ENCODE results near the gene TVP23C. TPM values are rescaled to one million over a fixed set of nuclear protein-coding genes. Genes with fewer than 3 reads are reported as not detected.
"Not testable (repeated sequence)": the region's sequence is repeated elsewhere in the genome, so short reads cannot be mapped to it uniquely, and the experiment has no call there.

TVP23C gene
- total and polyA plus RNA-seq, 7 experiments from 2014 or later: 4.6 to 25.6 (median 13.1) TPM

DNA sequence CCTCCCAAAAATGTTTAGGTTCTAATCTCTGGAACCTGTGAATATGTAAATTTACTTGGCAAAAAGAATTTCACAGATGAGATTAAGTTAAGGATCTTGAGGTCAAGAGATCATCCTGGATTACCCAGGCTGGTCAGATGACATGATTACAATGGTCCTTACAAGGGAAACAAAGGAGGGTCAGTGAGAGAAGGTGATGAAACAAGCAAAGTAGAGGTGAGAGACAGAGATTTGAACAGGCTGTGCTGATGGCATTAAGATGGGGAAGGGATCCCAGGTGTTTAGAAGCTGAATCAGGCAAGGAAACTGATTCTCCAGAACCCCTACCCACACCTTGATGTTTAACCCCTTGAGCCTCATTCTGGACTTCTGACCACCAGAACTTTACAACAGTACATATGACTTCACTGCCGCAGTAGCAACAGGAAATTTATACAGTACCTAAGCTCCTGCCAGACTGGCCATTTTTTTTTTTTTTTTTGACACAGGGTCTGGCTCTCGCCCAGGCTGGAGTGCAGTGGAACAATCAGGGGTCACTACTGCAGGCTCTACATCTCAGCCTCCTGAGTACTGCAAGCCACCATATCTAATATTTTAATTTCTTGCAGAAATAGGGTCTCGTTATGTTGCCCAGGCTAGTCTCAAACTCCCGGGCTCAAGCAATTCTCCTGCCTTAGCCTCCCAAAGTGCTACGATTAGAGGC is 4.7 kb downstream of the TVP23C start:
- H3K4me1 ChIP-seq (ENCODE audit: control insufficient read depth in 2 of 2, insufficient read depth in 2 of 2, low read length in 2 of 2); CTCF ChIA-PET; H3K4me3 Mint-ChIP-seq; ATAC-seq; H3K27me3 Mint-ChIP-seq; POLR2A ChIA-PET; H3K9me3 ChIP-seq (ENCODE audit: control insufficient read depth in 2 of 3, low read length in 3 of 3); H3K9me3 Mint-ChIP-seq; DNase-seq; H3K27ac ChIP-seq (ENCODE audit: low read depth, low read length); H3K36me3 ChIP-seq (ENCODE audit: control insufficient read depth in 2 of 3, insufficient read depth in 3 of 3, low read length in 3 of 3); H3K4me3 ChIP-seq (ENCODE audit: low read length); intact Hi-C loops (cut with micrococcal nuclease); H3K27me3 ChIP-seq (ENCODE audit: control insufficient read depth in 2 of 2, insufficient read depth in 2 of 2, low read length in 2 of 2); H3K27ac Mint-ChIP-seq: not testable (repeated sequence)
- H3K4me1 Mint-ChIP-seq: peaks cover 4 to 23% (median 13%) of the 10 kb centered on the region in 7 donors
- peaks cover 0 to 13% (median 4%) of the 10 kb centered on the region in 5 donors for H3K36me3 Mint-ChIP-seq

GRCh38 chr17:15557334-15557832 is 5.9 kb downstream of the TVP23C start:
- H3K27ac Mint-ChIP-seq; H3K36me3 ChIP-seq (ENCODE audit: control insufficient read depth in 2 of 3, insufficient read depth in 3 of 3, low read length in 3 of 3); intact Hi-C loops (cut with micrococcal nuclease); H3K27ac ChIP-seq (ENCODE audit: low read depth, low read length); H3K9me3 ChIP-seq (ENCODE audit: control insufficient read depth in 2 of 3, low read length in 3 of 3); H3K4me3 ChIP-seq (ENCODE audit: low read length); CTCF ChIA-PET; H3K9me3 Mint-ChIP-seq; H3K27me3 Mint-ChIP-seq; H3K4me3 Mint-ChIP-seq; POLR2A ChIA-PET; ATAC-seq; H3K27me3 ChIP-seq (ENCODE audit: control insufficient read depth in 2 of 2, insufficient read depth in 2 of 2, low read length in 2 of 2); DNase-seq; H3K4me1 ChIP-seq (ENCODE audit: control insufficient read depth in 2 of 2, insufficient read depth in 2 of 2, low read length in 2 of 2): not testable (repeated sequence)
- Mint-ChIP-seq H3K4me1 (peaks cover 4 to 23% (median 14%) of the 10 kb centered on the region in 7 donors), H3K36me3 (peaks cover 0 to 13% (median 4%) of the 10 kb centered on the region in 5 donors)

GRCh38 chr17:15552932-15553331 is 10.4 kb downstream of the TVP23C start:
- H3K4me1 Mint-ChIP-seq: peaks cover 2 to 11% (median 6%) of the 10 kb centered on the region in 7 donors
- POLR2A ChIA-PET; H3K27me3 ChIP-seq (ENCODE audit: control insufficient read depth in 2 of 2, insufficient read depth in 2 of 2, low read length in 2 of 2); H3K4me3 Mint-ChIP-seq; H3K36me3 ChIP-seq (ENCODE audit: control insufficient read depth in 2 of 3, insufficient read depth in 3 of 3, low read length in 3 of 3); H3K27me3 Mint-ChIP-seq; H3K27ac Mint-ChIP-seq; CTCF ChIA-PET; DNase-seq; H3K9me3 ChIP-seq (ENCODE audit: control insufficient read depth in 2 of 3, low read length in 3 of 3); H3K4me1 ChIP-seq (ENCODE audit: control insufficient read depth in 2 of 2, insufficient read depth in 2 of 2, low read length in 2 of 2); H3K9me3 Mint-ChIP-seq; H3K4me3 ChIP-seq (ENCODE audit: low read length); intact Hi-C loops (cut with micrococcal nuclease); H3K27ac ChIP-seq (ENCODE audit: low read depth, low read length): not testable (repeated sequence)
- peak; percentile 40 for ATAC-seq
- peaks cover 0 to 22% (median 4%) of the 10 kb centered on the region in 5 donors for H3K36me3 Mint-ChIP-seq

DNA sequence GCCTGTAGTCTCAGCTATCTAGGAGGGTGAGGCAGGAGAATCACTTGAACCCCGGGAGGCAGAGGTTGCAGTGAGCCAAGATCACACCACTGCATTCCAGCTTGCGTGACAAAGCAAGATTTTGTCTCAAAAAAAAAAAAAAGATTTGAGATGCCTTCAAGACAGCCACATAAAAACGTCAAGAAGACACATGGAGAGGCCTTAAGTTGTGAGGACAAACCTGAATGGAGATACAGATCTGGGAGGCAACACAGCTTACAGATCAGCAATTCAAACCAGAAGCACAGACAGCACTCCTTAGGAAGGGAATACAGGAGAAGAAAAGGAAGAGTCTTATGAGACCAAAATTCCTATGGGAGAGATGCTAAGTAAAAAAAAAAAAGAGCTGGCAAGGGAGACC is 13.7 kb downstream of the TVP23C start:
- H3K4me3 Mint-ChIP-seq; H3K27me3 Mint-ChIP-seq; CTCF ChIA-PET; DNase-seq; H3K27me3 ChIP-seq (ENCODE audit: control insufficient read depth in 2 of 2, insufficient read depth in 2 of 2, low read length in 2 of 2); ATAC-seq; H3K9me3 ChIP-seq (ENCODE audit: control insufficient read depth in 2 of 3, low read length in 3 of 3); H3K4me1 ChIP-seq (ENCODE audit: control insufficient read depth in 2 of 2, insufficient read depth in 2 of 2, low read length in 2 of 2); intact Hi-C loops (cut with micrococcal nuclease); H3K9me3 Mint-ChIP-seq; H3K27ac ChIP-seq (ENCODE audit: low read depth, low read length); H3K4me1 Mint-ChIP-seq; H3K4me3 ChIP-seq (ENCODE audit: low read length); H3K36me3 ChIP-seq (ENCODE audit: control insufficient read depth in 2 of 3, insufficient read depth in 3 of 3, low read length in 3 of 3): not testable (repeated sequence)
- Mint-ChIP-seq H3K27ac (peak overlapping the region in 1 of 9 donors; percentile 44), H3K36me3 (peaks cover 4 to 32% (median 16%) of the 10 kb centered on the region in 5 donors)
- POLR2A ChIA-PET: interaction anchor here (0.6 kb wide), 1 partner anchor 54 kb away, joined by 3 read pairs; no protein-coding TSS in a partner anchor

GRCh38 chr17:15546604-15547003 is 16.7 kb downstream of the TVP23C start:
- CTCF ChIA-PET; H3K9me3 ChIP-seq (ENCODE audit: control insufficient read depth in 2 of 3, low read length in 3 of 3); H3K4me1 ChIP-seq (ENCODE audit: control insufficient read depth in 2 of 2, insufficient read depth in 2 of 2, low read length in 2 of 2); POLR2A ChIA-PET; intact Hi-C loops (cut with micrococcal nuclease); H3K36me3 ChIP-seq (ENCODE audit: control insufficient read depth in 2 of 3, insufficient read depth in 3 of 3, low read length in 3 of 3); H3K4me1 Mint-ChIP-seq; H3K27ac ChIP-seq (ENCODE audit: low read depth, low read length); ATAC-seq; H3K9me3 Mint-ChIP-seq; H3K4me3 Mint-ChIP-seq; DNase-seq; H3K27me3 ChIP-seq (ENCODE audit: control insufficient read depth in 2 of 2, insufficient read depth in 2 of 2, low read length in 2 of 2); H3K4me3 ChIP-seq (ENCODE audit: low read length); H3K27ac Mint-ChIP-seq; H3K27me3 Mint-ChIP-seq: not testable (repeated sequence)
- peaks cover 6 to 35% (median 20%) of the 10 kb centered on the region in 5 donors for H3K36me3 Mint-ChIP-seq

DNA sequence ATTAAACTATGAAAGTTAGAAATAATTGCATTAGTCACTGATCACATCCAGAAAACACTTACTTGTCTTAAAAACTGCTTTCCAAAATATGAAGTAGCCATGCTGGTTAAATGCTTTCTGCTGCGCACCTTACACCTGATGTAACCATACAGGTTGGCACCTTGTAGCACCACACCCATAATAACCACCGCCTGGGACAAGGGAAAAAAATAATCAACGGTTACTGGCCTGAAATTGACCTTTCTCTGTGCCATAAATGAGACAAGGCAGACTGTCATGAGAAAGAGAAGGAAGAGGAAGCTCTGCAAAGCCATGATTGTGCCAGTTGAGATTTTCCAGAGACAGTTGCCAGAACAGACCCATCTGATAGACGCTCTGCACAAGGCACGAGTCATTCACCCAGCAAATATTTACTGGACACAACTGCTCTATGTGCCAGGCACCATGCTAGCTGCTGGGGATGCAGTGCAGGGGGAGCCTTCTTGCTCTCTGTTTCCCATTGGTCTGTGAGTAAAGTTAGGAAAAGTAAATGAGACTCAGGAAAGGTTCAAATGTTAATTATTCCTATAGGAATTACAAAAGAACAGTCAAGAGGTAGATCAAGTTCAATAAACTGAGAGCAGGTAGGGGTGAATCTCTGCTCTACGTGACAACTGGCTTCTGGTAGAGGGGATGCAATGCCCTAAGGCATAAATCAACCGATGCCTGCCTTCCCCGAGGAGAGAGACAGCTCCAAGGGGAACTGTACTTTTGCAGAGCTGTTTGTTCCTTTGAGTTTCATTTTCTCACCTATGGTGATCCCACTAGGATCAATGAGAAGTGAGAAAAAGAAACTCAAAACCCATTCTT is 22.7 kb downstream of the TVP23C start:
- H3K36me3 ChIP-seq (ENCODE audit: control insufficient read depth in 2 of 3, insufficient read depth in 3 of 3, low read length in 3 of 3); intact Hi-C loops (cut with micrococcal nuclease); ATAC-seq; H3K4me1 Mint-ChIP-seq; CTCF ChIA-PET; H3K9me3 ChIP-seq (ENCODE audit: control insufficient read depth in 2 of 3, low read length in 3 of 3); H3K27ac ChIP-seq (ENCODE audit: low read depth, low read length); H3K9me3 Mint-ChIP-seq; H3K27ac Mint-ChIP-seq; H3K27me3 ChIP-seq (ENCODE audit: control insufficient read depth in 2 of 2, insufficient read depth in 2 of 2, low read length in 2 of 2); H3K4me1 ChIP-seq (ENCODE audit: control insufficient read depth in 2 of 2, insufficient read depth in 2 of 2, low read length in 2 of 2); POLR2A ChIA-PET; H3K4me3 ChIP-seq (ENCODE audit: low read length); H3K27me3 Mint-ChIP-seq; H3K4me3 Mint-ChIP-seq; DNase-seq: not testable (repeated sequence)
- peaks cover 6 to 26% (median 13%) of the 10 kb centered on the region in 5 donors for H3K36me3 Mint-ChIP-seq

All from naive thymus-derived CD4-positive, alpha-beta T cell (primary cell).